HEK293T (cell line): ENCODE measurements around the gene HPS6.

Experiments used
- ARNT ChIP-seq: fragments of 450-650 bp; IDR thresholded peaks from 2 replicates; pipeline ENCODE4 v1.6.1; 2017; ENCODE audit warnings: mild to moderate bottlenecking
- BHLHE40 ChIP-seq: fragments of 450-650 bp; IDR thresholded peaks from 2 replicates; pipeline ENCODE4 v1.6.1; 2016; ENCODE audit warnings: mild to moderate bottlenecking, moderate library complexity, borderline replicate concordance
- ELF4 ChIP-seq: fragments of 450-650 bp; IDR thresholded peaks from 2 replicates; pipeline ENCODE4 v1.6.1; 2017; ENCODE audit warnings: antibody characterized with exemption
- LEF1 ChIP-seq: fragments of 450-650 bp; IDR thresholded peaks from 2 replicates; pipeline ENCODE4 v1.6.1; 2017; ENCODE audit warnings: mild to moderate bottlenecking, borderline replicate concordance
- SUZ12 ChIP-seq: fragments of 450-650 bp; IDR thresholded peaks from 2 replicates; pipeline ENCODE4 v1.6.1; 2016; ENCODE audit warnings: mild to moderate bottlenecking
- TARDBP ChIP-seq: fragments of 450-650 bp; IDR thresholded peaks from 2 replicates; pipeline ENCODE4 v1.6.1; 2016
- ZNF384 ChIP-seq: fragments of 450-650 bp; IDR thresholded peaks from 2 replicates; pipeline ENCODE4 v1.6.1; 2016

- TF ChIP-seq TARDBP (no peak), BHLHE40 (no peak), LEF1 (no peak), SUZ12 (no peak), ARNT (no peak), ZNF384 (no peak), ELF4 (no peak)
These were observed 3.9 kb downstream of the HPS6 start for GRCh38 chr10:102069071-102069470.
